ENCODE data around the gene PLCH1.

DNA sequence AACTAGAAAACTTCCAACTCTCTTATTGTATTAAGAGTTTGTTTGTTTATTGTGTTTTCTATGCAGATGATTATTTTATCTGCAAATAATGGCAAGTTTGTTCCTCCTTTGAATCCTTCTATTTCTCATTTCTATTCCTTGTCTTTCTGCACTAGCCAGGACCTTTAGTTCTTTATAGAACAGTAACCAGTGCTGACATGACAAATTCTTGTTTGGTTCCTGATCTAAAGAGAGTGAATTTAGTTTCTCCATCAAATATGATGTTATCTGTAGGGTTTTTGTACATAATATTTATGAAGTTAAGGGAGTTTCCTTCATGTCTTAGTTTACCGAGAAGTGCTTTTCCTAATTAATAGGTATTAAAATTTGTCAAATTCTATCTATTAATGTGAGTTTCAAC, 350.6 kb downstream of the PLCH1 start:
- TF ChIP-seq, protein P1, sequence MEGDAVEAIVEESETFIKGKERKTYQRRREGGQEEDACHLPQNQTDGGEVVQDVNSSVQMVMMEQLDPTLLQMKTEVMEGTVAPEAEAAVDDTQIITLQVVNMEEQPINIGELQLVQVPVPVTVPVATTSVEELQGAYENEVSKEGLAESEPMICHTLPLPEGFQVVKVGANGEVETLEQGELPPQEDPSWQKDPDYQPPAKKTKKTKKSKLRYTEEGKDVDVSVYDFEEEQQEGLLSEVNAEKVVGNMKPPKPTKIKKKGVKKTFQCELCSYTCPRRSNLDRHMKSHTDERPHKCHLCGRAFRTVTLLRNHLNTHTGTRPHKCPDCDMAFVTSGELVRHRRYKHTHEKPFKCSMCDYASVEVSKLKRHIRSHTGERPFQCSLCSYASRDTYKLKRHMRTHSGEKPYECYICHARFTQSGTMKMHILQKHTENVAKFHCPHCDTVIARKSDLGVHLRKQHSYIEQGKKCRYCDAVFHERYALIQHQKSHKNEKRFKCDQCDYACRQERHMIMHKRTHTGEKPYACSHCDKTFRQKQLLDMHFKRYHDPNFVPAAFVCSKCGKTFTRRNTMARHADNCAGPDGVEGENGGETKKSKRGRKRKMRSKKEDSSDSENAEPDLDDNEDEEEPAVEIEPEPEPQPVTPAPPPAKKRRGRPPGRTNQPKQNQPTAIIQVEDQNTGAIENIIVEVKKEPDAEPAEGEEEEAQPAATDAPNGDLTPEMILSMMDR (IDR thresholded peaks at IDR 0.05; ENCODE audit: low read depth, low read length) = no peak
- no peak for TF ChIP-seq EZH2phosphoT487 (IDR thresholded peaks at IDR 0.05; ENCODE audit: low read depth)
